GM12878 (cell line): ENCODE data around the gene GAK. TPM values are rescaled to one million over a fixed set of nuclear protein-coding genes. Genes with fewer than 3 reads are reported as not detected.

ENCODE experiments used
- ATAC-seq: fragments of 200-7000 bp; cut with Tn5 transposase; 3 replicates; pipeline ENCODE4 v1.9.1; 2020; ENCODE audit warnings: mild to moderate bottlenecking, moderate library complexity
- BruUV-seq: library from RNA; stranded (reverse); fragments of 400-500 nt; replicated peaks from 2 replicates; lab custom pipeline; 2021; lab: Mats Ljungman, UMichigan
- CTCF ChIA-PET: fragments of 300-600 bp; sonication (Branson Sonifier 250); formaldehyde crosslinking; extraction: SDS; loops from one replicate; lab custom pipeline; 2021; ENCODE audit warnings: inconsistent platforms; lab: Yijun Ruan, JAX
- POLR2A ChIA-PET: fragments of 350-600 bp; formaldehyde crosslinking; extraction: SDS; loops from one replicate; lab custom pipeline; 2021; ENCODE audit warnings: inconsistent platforms; lab: Charles Lee
- RAD21 ChIA-PET: fragments of 300-600 bp; sonication (Branson Sonifier 250); formaldehyde crosslinking; loops from one replicate; lab custom pipeline; 2023; ENCODE audit warnings: antibody characterized with exemption; ENCODE audit not compliant: unreplicated experiment; lab: Charles Lee
- SMC1A ChIA-PET: fragments of 300-600 bp; sonication (Branson Sonifier 250); formaldehyde crosslinking; loops from one replicate; lab custom pipeline; 2023; ENCODE audit not compliant: unreplicated experiment, uncharacterized antibody; lab: Charles Lee
- DNase-seq: peaks from one replicate; pipeline ENCODE4 v3.0.0-alpha.2; 2011; ENCODE audit warnings: low read depth, low spot score
- FAIRE-seq: peaks from 3 replicates; lab custom pipeline; 2011; peaks lifted over from hg19 to GRCh38; lab: Jason Lieb, UNC
- H2AFZ ChIP-seq: 2 replicates; pipeline ENCODE4 v1.6.0; 2011; ENCODE audit warnings: low read depth, low read length, control low read depth; ENCODE audit not compliant: control insufficient read depth
- H3K27ac ChIP-seq: 2 replicates; pipeline ENCODE4 v1.5.1; 2011; ENCODE audit warnings: control low read depth; ENCODE audit not compliant: control insufficient read depth, insufficient read depth
- H3K27me3 ChIP-seq, 2 experiments: replicated peaks in 1 of 2; 2 replicates each; pipeline versions ENCODE4 v1.6.0 to v1.6.1; 2011; ENCODE audit warnings: low read length in 1 of 2; ENCODE audit not compliant: control insufficient read depth in 2 of 2, insufficient read depth in 2 of 2
- H3K36me3 ChIP-seq, 2 experiments: 2 replicates each; pipeline ENCODE4 v1.5.1; 2011; ENCODE audit warnings: low read length in 1 of 2; ENCODE audit not compliant: control insufficient read depth in 2 of 2, insufficient read depth in 2 of 2
- H3K4me1 ChIP-seq: 2 replicates; pipeline ENCODE4 v1.6.1; 2011; ENCODE audit warnings: mild to moderate bottlenecking, low read length, moderate library complexity, mixed read lengths; ENCODE audit not compliant: control insufficient read depth, insufficient read depth
- H3K4me2 ChIP-seq: 2 replicates; pipeline ENCODE4 v1.6.0; 2011; ENCODE audit warnings: control low read depth; ENCODE audit not compliant: control insufficient read depth, insufficient read depth
- H3K4me3 ChIP-seq: fragments of 200-600 bp; sonication (generic); 2 replicates; pipeline ENCODE4 v1.5.1; 2016
- H3K79me2 ChIP-seq: 2 replicates; pipeline ENCODE4 v1.6.0; 2011; ENCODE audit warnings: low read length; ENCODE audit not compliant: control insufficient read depth, insufficient read depth
- H3K9ac ChIP-seq: 2 replicates; pipeline ENCODE4 v1.8.0; 2011; ENCODE audit warnings: low read length, control low read depth, mixed read lengths; ENCODE audit not compliant: control insufficient read depth, insufficient read depth
- H3K9me3 ChIP-seq: replicated peaks from 3 replicates; pipeline ENCODE4 v1.5.1; 2011; ENCODE audit warnings: mild to moderate bottlenecking, low read length; ENCODE audit not compliant: control insufficient read depth, insufficient read depth
- H4K20me1 ChIP-seq: 2 replicates; pipeline ENCODE4 v1.6.0; 2011; ENCODE audit not compliant: control insufficient read depth, insufficient read depth
- CBX5 ChIP-seq: sonication (generic); IDR thresholded peaks from 2 replicates; pipeline ENCODE4 v1.6.1; 2016; ENCODE audit warnings: low read depth, moderate library complexity, mild to moderate bottlenecking, inconsistent platforms
- FOS ChIP-seq: IDR thresholded peaks from 3 replicates; pipeline ENCODE4 v1.6.1; 2011; ENCODE audit warnings: borderline replicate concordance; ENCODE audit not compliant: insufficient read length; ENCODE audit errors: extremely low read depth
- LARP7 ChIP-seq: fragments of 450-650 bp; IDR thresholded peaks from 2 replicates; pipeline ENCODE4 v1.6.1; 2017; ENCODE audit warnings: mild to moderate bottlenecking
- MTA2 ChIP-seq: fragments of 450-650 bp; IDR thresholded peaks from 2 replicates; pipeline ENCODE4 v1.6.1; 2016; ENCODE audit warnings: low read depth, mild to moderate bottlenecking, moderate library complexity
- NFXL1 ChIP-seq: fragments of 450-650 bp; IDR thresholded peaks from 2 replicates; pipeline ENCODE4 v1.6.1; 2017; ENCODE audit warnings: antibody characterized with exemption, mild to moderate bottlenecking, borderline replicate concordance
- NR2F1 ChIP-seq: fragments of 450-650 bp; conservative IDR thresholded peaks from 2 replicates; pipeline ENCODE4 v1.6.1; 2017; ENCODE audit warnings: mild to moderate bottlenecking
- RB1 ChIP-seq: fragments of 450-650 bp; formaldehyde crosslinking; IDR thresholded peaks from 2 replicates; pipeline ENCODE4 v1.6.1; 2017; ENCODE audit warnings: mild to moderate bottlenecking, borderline replicate concordance
- SUPT20H ChIP-seq: IDR thresholded peaks from 2 replicates; pipeline ENCODE4 v1.6.1; 2011; ENCODE audit warnings: low read depth, mild to moderate bottlenecking, low read length, moderate library complexity, borderline replicate concordance; ENCODE audit not compliant: control insufficient read depth
- TCF3 ChIP-seq: IDR thresholded peaks from 2 replicates; pipeline ENCODE4 v1.6.1; 2012; ENCODE audit warnings: low read depth, mild to moderate bottlenecking, low read length, borderline replicate concordance; ENCODE audit not compliant: insufficient read depth
- ZNF217 ChIP-seq: fragments of 450-650 bp; IDR thresholded peaks from 2 replicates; pipeline ENCODE4 v1.6.1; 2017; ENCODE audit warnings: antibody characterized with exemption, mild to moderate bottlenecking
- WGBS: methylation state at CpG from one replicate; pipeline ENCODE4 v1.1.6; 2016; ENCODE audit warnings: low lambda C conversion rate; ENCODE audit not compliant: insufficient replicate concordance, insufficient coverage; ENCODE audit errors: missing lambda C conversion rate; 5-methylcytosine and 5-hydroxymethylcytosine counted together
- in situ Hi-C: fragments of 300-500 bp; cut with MboI; formaldehyde crosslinking; loops from 9 replicates; pipeline ENCODE4 v1.14.3; 2018; ENCODE audit warnings: mixed read lengths
- intact Hi-C: fragments of 100-400 bp; cut with micrococcal nuclease; formaldehyde crosslinking; loops from one replicate; pipeline ENCODE4 v1.14.2; 2022; ENCODE audit not compliant: unreplicated experiment
- polyA plus RNA-seq, 11 experiments: library from polyadenylated mRNA; depleted of rRNA in 4 of 11; unstranded in 6 of 11; stranded (reverse) in 5 of 11; fragments of >200 nt; fragmentation: Nextera tagmentation in 4 of 11; fragmentation: Illumina TruSeq in 1 of 11; extraction: Ambion mirVana in 4 of 11; extraction: Trizol in 1 of 11; gene quantifications; 1 replicate in 1 of 11; 2 replicates in 10 of 11; pipeline versions ENCODE4 v1.2.1 to v1.2.3, GENCODE V29; 2011 to 2016; ENCODE audit warnings: inconsistent platforms in 2 of 11, missing spikeins in 2 of 11, low read depth in 1 of 11
- total RNA-seq, 4 experiments: library from RNA; depleted of rRNA in 3 of 4; stranded (reverse); fragments of >200 nt in 3 of 4; fragmentation: Illumina TruSeq in 1 of 4; extraction: Trizol in 1 of 4; gene quantifications; 2 replicates each; pipeline versions ENCODE4 v1.2.1 to v1.2.3, GENCODE V29; 2013 to 2021
- TF ChIP-seq, protein P1 (sequence below): fragments of 450-650 bp; IDR thresholded peaks from 2 replicates; pipeline ENCODE4 v1.6.1; 2018; ENCODE audit warnings: borderline replicate concordance, mild to moderate bottlenecking; ENCODE audit not compliant: partially characterized antibody

The GAK gene
- total and polyA plus RNA-seq, 10 of the 15 experiments (the other 5 are each of a cell fraction or from before 2014, with no cell fraction given), result 0.82 to 127 (median 53.8) TPM

DNA sequence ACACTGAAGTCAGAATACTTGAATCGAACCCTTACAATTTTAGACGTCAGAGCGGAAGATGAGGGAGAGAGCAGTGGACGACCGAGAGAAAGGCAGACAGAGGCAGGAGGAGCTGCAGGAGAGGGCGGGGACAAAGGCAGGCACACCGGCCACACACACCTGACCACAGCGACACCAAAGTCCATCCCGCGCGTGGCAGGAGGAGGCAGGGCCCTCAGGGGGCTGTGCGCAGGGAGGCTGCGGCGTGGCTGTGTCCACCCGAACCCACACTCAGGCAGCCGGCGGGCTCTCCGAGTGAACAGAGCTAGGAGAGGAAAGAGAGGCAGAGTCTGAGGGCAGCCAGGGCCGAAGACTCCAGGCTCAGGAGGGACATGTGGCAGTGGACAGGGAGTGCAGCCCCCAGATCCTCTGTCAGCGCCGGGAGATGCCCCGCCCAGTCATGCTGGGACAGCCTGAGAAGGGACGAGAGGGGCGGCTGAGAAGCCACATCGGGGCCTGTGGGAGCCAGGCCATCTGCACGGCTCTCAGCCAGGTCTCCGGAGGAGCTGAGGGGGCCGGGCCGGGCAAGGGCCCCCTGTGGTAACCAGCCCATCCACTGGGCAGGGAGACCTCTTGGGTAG lies 20.1 kb downstream of the GAK start:
- no peak overlapping the region for H3K9ac ChIP-seq
- DNase-seq, result no peak
- H3K36me3 ChIP-seq, result peaks cover 16 to 33% of the 10 kb centered on the region in 2 experiments; a peak in 3 of 4 replicates
- ChIA-PET RAD21 (no interaction called here), POLR2A (no interaction called here), CTCF (no interaction called here), SMC1A (no interaction called here)
- H3K4me3 ChIP-seq, result no peak overlapping the region
- in situ Hi-C loops, result no loop called here
- intact Hi-C loops, result no loop called here
- H3K27me3 ChIP-seq, result no peaks in the 10 kb centered on the region
- TF ChIP-seq SUPT20H, result no peak
- no peak for TF ChIP-seq TCF3
- TF ChIP-seq CBX5, result no peak
- TF ChIP-seq, protein P1, sequence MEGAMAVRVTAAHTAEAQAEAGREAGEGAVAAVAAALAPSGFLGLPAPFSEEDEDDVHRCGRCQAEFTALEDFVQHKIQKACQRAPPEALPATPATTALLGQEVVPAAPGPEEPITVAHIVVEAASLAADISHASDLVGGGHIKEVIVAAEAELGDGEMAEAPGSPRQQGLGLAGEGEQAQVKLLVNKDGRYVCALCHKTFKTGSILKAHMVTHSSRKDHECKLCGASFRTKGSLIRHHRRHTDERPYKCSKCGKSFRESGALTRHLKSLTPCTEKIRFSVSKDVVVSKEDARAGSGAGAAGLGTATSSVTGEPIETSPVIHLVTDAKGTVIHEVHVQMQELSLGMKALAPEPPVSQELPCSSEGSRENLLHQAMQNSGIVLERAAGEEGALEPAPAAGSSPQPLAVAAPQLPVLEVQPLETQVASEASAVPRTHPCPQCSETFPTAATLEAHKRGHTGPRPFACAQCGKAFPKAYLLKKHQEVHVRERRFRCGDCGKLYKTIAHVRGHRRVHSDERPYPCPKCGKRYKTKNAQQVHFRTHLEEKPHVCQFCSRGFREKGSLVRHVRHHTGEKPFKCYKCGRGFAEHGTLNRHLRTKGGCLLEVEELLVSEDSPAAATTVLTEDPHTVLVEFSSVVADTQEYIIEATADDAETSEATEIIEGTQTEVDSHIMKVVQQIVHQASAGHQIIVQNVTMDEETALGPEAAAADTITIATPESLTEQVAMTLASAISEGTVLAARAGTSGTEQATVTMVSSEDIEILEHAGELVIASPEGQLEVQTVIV, result no peak
- no peak for TF ChIP-seq NFXL1
- TF ChIP-seq RB1, result no peak
- no peak for TF ChIP-seq ZNF217
- no peak for TF ChIP-seq NR2F1
- no peak for TF ChIP-seq MTA2
- no peak for TF ChIP-seq LARP7
- no peak for TF ChIP-seq FOS
- no peaks in the 10 kb centered on the region for H3K9me3 ChIP-seq
- no peak overlapping the region for H2AFZ ChIP-seq
- no peak overlapping the region for H3K27ac ChIP-seq
- no peak for ATAC-seq
- BruUV-seq, result no TSS peak
- no peak for FAIRE-seq
- WGBS, result 98% methylated on average over 28 of the region's 29 CpGs
- H4K20me1 ChIP-seq, result no peaks in the 10 kb centered on the region
- H3K4me1 ChIP-seq, result peaks cover 13% of the 10 kb centered on the region
- no peak overlapping the region for H3K4me2 ChIP-seq
- peaks cover 26% of the 10 kb centered on the region for H3K79me2 ChIP-seq
